ENCODE results near the gene GLYR1. TPM values are rescaled to one million over a fixed set of nuclear protein-coding genes. Genes with fewer than 3 reads are reported as not detected.
A peak's percentile ranks its signal among the peaks of the same experiment; 100 is the strongest.

GLYR1 gene
- total and polyA plus RNA-seq, 9 of the 15 experiments (the other 6 are each of a cell fraction or from before 2014, with no cell fraction given) = 6.7 to 99.2 (median 60.2) TPM

DNA sequence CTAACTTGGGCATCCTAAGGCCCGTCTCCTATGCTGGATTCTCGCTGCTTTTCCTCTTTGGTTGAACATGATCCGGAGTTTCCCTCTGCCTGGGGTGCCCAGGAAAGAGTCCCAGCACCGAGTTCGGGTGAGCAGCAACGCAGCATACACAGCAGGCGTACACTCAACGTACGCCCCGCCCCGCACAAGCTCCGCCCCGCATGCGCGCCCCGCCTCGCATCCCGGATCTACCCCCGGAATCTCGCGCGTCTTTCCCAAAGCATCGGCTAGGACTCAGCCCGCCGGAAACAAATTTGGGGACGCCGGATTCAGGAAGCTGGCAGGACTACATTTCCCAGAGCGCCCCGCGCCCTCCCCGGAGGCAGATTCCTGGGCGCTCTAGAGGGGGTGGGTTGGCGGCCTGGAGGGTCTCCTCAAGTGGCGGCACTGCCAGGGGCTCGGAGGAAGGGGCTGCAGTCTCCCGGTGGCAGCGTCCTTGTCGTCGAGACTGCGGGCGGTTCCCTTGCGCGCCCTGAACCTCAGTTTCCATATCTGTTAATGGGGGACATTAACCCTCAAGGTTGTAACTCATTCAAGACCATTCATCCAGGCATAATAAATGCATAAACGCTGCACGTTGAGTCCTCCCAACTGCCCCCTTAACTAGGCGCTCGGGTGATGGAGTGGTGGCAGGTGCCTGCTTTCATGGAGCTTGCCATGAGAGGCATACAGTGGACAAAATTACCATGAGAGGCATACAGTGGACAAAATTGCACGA lies 78.4 kb downstream of the GLYR1 start (continued):
- TF ChIP-seq KLF1 (tag; IDR thresholded peaks at IDR 0.05) (no peak), ADNP (tag; IDR thresholded peaks at IDR 0.05) (peak; percentile 96), JUND (IDR thresholded peaks at IDR 0.05; ENCODE audit: borderline replicate concordance, low read depth, low read length) (no peak), JUND (tag; IDR thresholded peaks at IDR 0.05; ENCODE audit: borderline replicate concordance, low read depth, low read length) (no peak; the same call in 1 of the 3 replicates), NR4A1 (CRISPR knock-in tag; IDR thresholded peaks at IDR 0.05) (no peak), NR4A1 (tag; IDR thresholded peaks at IDR 0.05) (peak; percentile 40; the same call in 1 of the 2 replicates), ZKSCAN8 (CRISPR knock-in tag; IDR thresholded peaks at IDR 0.05) (peak; percentile 95), HDAC2 (IDR thresholded peaks at IDR 0.05) (peak; percentile 88; the same call in 1 of the 2 replicates), HDAC1 (IDR thresholded peaks at IDR 0.05) (no peak), NCOA2 (IDR thresholded peaks at IDR 0.05; ENCODE audit: partially characterized antibody in 2 of 2) (no peak), L3MBTL2 (IDR thresholded peaks at IDR 0.05) (peak; percentile 33)
- TF ChIP-seq, protein P1, sequence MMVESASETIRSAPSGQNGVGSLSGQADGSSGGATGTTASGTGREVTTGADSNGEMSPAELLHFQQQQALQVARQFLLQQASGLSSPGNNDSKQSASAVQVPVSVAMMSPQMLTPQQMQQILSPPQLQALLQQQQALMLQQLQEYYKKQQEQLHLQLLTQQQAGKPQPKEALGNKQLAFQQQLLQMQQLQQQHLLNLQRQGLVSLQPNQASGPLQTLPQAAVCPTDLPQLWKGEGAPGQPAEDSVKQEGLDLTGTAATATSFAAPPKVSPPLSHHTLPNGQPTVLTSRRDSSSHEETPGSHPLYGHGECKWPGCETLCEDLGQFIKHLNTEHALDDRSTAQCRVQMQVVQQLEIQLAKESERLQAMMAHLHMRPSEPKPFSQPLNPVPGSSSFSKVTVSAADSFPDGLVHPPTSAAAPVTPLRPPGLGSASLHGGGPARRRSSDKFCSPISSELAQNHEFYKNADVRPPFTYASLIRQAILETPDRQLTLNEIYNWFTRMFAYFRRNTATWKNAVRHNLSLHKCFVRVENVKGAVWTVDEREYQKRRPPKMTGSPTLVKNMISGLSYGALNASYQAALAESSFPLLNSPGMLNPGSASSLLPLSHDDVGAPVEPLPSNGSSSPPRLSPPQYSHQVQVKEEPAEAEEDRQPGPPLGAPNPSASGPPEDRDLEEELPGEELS (CRISPR knock-in tag; IDR thresholded peaks at IDR 0.05; ENCODE audit: borderline replicate concordance) = no peak
- TF ChIP-seq, protein P2, sequence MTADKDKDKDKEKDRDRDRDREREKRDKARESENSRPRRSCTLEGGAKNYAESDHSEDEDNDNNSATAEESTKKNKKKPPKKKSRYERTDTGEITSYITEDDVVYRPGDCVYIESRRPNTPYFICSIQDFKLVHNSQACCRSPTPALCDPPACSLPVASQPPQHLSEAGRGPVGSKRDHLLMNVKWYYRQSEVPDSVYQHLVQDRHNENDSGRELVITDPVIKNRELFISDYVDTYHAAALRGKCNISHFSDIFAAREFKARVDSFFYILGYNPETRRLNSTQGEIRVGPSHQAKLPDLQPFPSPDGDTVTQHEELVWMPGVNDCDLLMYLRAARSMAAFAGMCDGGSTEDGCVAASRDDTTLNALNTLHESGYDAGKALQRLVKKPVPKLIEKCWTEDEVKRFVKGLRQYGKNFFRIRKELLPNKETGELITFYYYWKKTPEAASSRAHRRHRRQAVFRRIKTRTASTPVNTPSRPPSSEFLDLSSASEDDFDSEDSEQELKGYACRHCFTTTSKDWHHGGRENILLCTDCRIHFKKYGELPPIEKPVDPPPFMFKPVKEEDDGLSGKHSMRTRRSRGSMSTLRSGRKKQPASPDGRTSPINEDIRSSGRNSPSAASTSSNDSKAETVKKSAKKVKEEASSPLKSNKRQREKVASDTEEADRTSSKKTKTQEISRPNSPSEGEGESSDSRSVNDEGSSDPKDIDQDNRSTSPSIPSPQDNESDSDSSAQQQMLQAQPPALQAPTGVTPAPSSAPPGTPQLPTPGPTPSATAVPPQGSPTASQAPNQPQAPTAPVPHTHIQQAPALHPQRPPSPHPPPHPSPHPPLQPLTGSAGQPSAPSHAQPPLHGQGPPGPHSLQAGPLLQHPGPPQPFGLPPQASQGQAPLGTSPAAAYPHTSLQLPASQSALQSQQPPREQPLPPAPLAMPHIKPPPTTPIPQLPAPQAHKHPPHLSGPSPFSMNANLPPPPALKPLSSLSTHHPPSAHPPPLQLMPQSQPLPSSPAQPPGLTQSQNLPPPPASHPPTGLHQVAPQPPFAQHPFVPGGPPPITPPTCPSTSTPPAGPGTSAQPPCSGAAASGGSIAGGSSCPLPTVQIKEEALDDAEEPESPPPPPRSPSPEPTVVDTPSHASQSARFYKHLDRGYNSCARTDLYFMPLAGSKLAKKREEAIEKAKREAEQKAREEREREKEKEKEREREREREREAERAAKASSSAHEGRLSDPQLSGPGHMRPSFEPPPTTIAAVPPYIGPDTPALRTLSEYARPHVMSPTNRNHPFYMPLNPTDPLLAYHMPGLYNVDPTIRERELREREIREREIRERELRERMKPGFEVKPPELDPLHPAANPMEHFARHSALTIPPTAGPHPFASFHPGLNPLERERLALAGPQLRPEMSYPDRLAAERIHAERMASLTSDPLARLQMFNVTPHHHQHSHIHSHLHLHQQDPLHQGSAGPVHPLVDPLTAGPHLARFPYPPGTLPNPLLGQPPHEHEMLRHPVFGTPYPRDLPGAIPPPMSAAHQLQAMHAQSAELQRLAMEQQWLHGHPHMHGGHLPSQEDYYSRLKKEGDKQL (CRISPR knock-in tag; IDR thresholded peaks at IDR 0.05; ENCODE audit: borderline replicate concordance) = no peak
- TF ChIP-seq, protein P3, sequence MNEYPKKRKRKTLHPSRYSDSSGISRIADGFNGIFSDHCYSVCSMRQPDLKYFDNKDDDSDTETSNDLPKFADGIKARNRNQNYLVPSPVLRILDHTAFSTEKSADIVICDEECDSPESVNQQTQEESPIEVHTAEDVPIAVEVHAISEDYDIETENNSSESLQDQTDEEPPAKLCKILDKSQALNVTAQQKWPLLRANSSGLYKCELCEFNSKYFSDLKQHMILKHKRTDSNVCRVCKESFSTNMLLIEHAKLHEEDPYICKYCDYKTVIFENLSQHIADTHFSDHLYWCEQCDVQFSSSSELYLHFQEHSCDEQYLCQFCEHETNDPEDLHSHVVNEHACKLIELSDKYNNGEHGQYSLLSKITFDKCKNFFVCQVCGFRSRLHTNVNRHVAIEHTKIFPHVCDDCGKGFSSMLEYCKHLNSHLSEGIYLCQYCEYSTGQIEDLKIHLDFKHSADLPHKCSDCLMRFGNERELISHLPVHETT (CRISPR knock-in tag; conservative IDR thresholded peaks at IDR 0.05 in 1 of 2, IDR thresholded peaks at IDR 0.05 in 1 of 2) = no peak

Data from K562 (cell line).